IPS-18c (cell line): ENCODE data around the gene PFKFB2.

Experiments used
- H3K4me3 ChIP-seq: 2 replicates; pipeline ENCODE4 v1.7.0; 2013; ENCODE audit warnings: low read depth, mild to moderate bottlenecking, low read length, moderate library complexity; ENCODE audit not compliant: insufficient read depth
- H3K9me3 ChIP-seq: one replicate; pipeline ENCODE4 v1.6.1; 2013; ENCODE audit warnings: mild to moderate bottlenecking, low read length, moderate library complexity; ENCODE audit not compliant: control insufficient read depth, insufficient read depth

The PFKFB2 gene

GRCh38 chr1:207052911-207053769, at the start of gene PFKFB2:
TSS of gene PFKFB2 (plus strand) at chr1:207053275. CDS start at chr1:207054718, 1,443 bp downstream.
- peaks cover 2% of the 10 kb centered on the region for H3K9me3 ChIP-seq
- H3K4me3 ChIP-seq: peak within 1 kb of the TSS; percentile 93

- Histone ChIP-seq H3K4me3 (no peak overlapping the region), H3K9me3 (no peaks in the 10 kb centered on the region)
These were observed 47.9 kb upstream of the PFKFB2 start for GRCh38 chr1:207004931-207005830.

- Histone ChIP-seq H3K4me3 (no peak overlapping the region), H3K9me3 (no peaks in the 10 kb centered on the region)
These were observed 47.0 kb upstream of the PFKFB2 start for GRCh38 chr1:207006083-207006482.

- Histone ChIP-seq H3K4me3 (no peak overlapping the region), H3K9me3 (no peaks in the 10 kb centered on the region)
These were observed 46.2 kb upstream of the PFKFB2 start for GRCh38 chr1:207006914-207007313.

- Histone ChIP-seq H3K4me3 (no peak overlapping the region), H3K9me3 (no peaks in the 10 kb centered on the region)
These were observed 45.6 kb upstream of the PFKFB2 start for GRCh38 chr1:207007352-207008033.

- no peak overlapping the region for H3K4me3 ChIP-seq
- no peaks in the 10 kb centered on the region for H3K9me3 ChIP-seq
These were observed 43.8 kb upstream of the PFKFB2 start for GRCh38 chr1:207009182-207009850.

GRCh38 chr1:207009945-207010344, 43.1 kb upstream of the PFKFB2 start:
- H3K9me3 ChIP-seq: no peaks in the 10 kb centered on the region
- H3K4me3 ChIP-seq: no peak overlapping the region

- no peaks in the 10 kb centered on the region for H3K9me3 ChIP-seq
- no peak overlapping the region for H3K4me3 ChIP-seq
These were observed 42.3 kb upstream of the PFKFB2 start for GRCh38 chr1:207010726-207011125.

GRCh38 chr1:207013321-207014085, 39.6 kb upstream of the PFKFB2 start:
- no peaks in the 10 kb centered on the region for H3K9me3 ChIP-seq

GRCh38 chr1:207014728-207015127, 38.3 kb upstream of the PFKFB2 start:
- H3K4me3 ChIP-seq: no peak overlapping the region

More at GRCh38 chr1:207013321-207014085, 39.6 kb upstream of the PFKFB2 start:
- no peak overlapping the region for H3K4me3 ChIP-seq

GRCh38 chr1:207015791-207016190, 37.3 kb upstream of the PFKFB2 start:
- H3K4me3 ChIP-seq: no peak overlapping the region
- H3K9me3 ChIP-seq: no peaks in the 10 kb centered on the region

More at GRCh38 chr1:207014728-207015127, 38.3 kb upstream of the PFKFB2 start:
- no peaks in the 10 kb centered on the region for H3K9me3 ChIP-seq

GRCh38 chr1:207017615-207018559, 35.2 kb upstream of the PFKFB2 start:
- no peak overlapping the region for H3K4me3 ChIP-seq

GRCh38 chr1:207018707-207019106, 34.4 kb upstream of the PFKFB2 start:
- Histone ChIP-seq H3K4me3 (no peak overlapping the region), H3K9me3 (no peaks in the 10 kb centered on the region)

More at GRCh38 chr1:207017615-207018559, 35.2 kb upstream of the PFKFB2 start:
- no peaks in the 10 kb centered on the region for H3K9me3 ChIP-seq

- no peak overlapping the region for H3K4me3 ChIP-seq
- H3K9me3 ChIP-seq: no peaks in the 10 kb centered on the region
These were observed 33.9 kb upstream of the PFKFB2 start for GRCh38 chr1:207019161-207019560.

- Histone ChIP-seq H3K4me3 (no peak overlapping the region), H3K9me3 (no peaks in the 10 kb centered on the region)
These were observed 33.4 kb upstream of the PFKFB2 start for GRCh38 chr1:207019661-207020060.
